Stomach (tissue), 9 donors: ENCODE measurements around the gene FPR3. TPM values are rescaled to one million over a fixed set of nuclear protein-coding genes. Genes with fewer than 3 reads are reported as not detected.

Source experiments
- DNase-seq, 2 donors: peaks; one replicate each; pipeline versions ENCODE4 v3.0.0 to v3.0.0-alpha.2; 2013 to 2019
- H3K27ac ChIP-seq, 5 donors: fragments of 200-600 bp in 4 of 5; sonication (generic) in 4 of 5; one replicate each; pipeline ENCODE4 v1.5.1; 2013 to 2019; ENCODE audit warnings: mild to moderate bottlenecking in 1 of 5, moderate library complexity in 1 of 5
- H3K27me3 ChIP-seq, 3 donors: fragments of 200-600 bp; sonication (generic); one replicate each; pipeline ENCODE4 v1.5.1; 2017 to 2019; ENCODE audit warnings: mixed run types in 1 of 3
- H3K36me3 ChIP-seq, 4 donors: fragments of 200-600 bp; sonication (generic); 1 replicate in 3 of 4; 2 replicates in 1 of 4; pipeline ENCODE4 v1.5.1; 2016 to 2019
- H3K4me1 ChIP-seq, 4 donors: fragments of 200-600 bp; sonication (generic); one replicate each; pipeline ENCODE4 v1.5.1; 2016 to 2019
- H3K4me3 ChIP-seq, 4 donors: fragments of 200-600 bp; sonication (generic) in 3 of 4; one replicate each; pipeline ENCODE4 v1.5.1; 2016 to 2019; ENCODE audit warnings: mild to moderate bottlenecking in 1 of 4
- H3K9me3 ChIP-seq, 4 donors: fragments of 200-600 bp; sonication (generic); one replicate each; pipeline ENCODE4 v1.5.1; 2016 to 2019
- EP300 ChIP-seq: sonication (generic); formaldehyde crosslinking; IDR thresholded peaks from one replicate; pipeline ENCODE4 v1.6.1; 2017; ENCODE audit warnings: antibody characterized with exemption
- POLR2A ChIP-seq, 4 donors: fragments of 450-650 bp; IDR thresholded peaks; one replicate each; pipeline ENCODE4 v1.6.1; 2016; ENCODE audit warnings: antibody characterized with exemption in 4 of 4, control low read depth in 2 of 4, mild to moderate bottlenecking in 1 of 4, moderate library complexity in 1 of 4
- POLR2AphosphoS5 ChIP-seq, 3 donors: sonication (generic); formaldehyde crosslinking; IDR thresholded peaks; one replicate each; pipeline ENCODE4 v1.6.1; 2016; ENCODE audit warnings: antibody characterized with exemption in 3 of 3
- WGBS, 5 donors: extraction: QIAGEN DNeasy Blood & Tissue Kit in 3 of 5; methylation state at CpG; one replicate each; pipeline versions ENCODE4 v1.1.5 to v1.1.7; 2013 to 2018; 5-methylcytosine and 5-hydroxymethylcytosine counted together
- intact Hi-C: fragments of 100-400 bp; cut with DNase I; formaldehyde crosslinking; loops from one replicate; pipeline ENCODE4 v1.15.1; 2023; ENCODE audit warnings: low total_unique reads
- polyA plus RNA-seq, 3 donors: library from polyadenylated mRNA; stranded (reverse); fragments of 200-250 nt; gene quantifications; one replicate each; pipeline ENCODE4 v1.2.3, GENCODE V29; 2013
- total RNA-seq, 5 donors: library from RNA; depleted of rRNA; stranded (reverse); fragments of >200 nt; gene quantifications; one replicate each; pipeline versions ENCODE4 v1.1.0 to v1.2.3, GENCODE V29; 2014 to 2016
- TF ChIP-seq, protein P1 (sequence below), 7 experiments: fragments of 450-650 bp in 4 of 7; fragments of 200-600 bp in 3 of 7; sonication (generic) in 3 of 7; IDR thresholded peaks; one replicate each; pipeline ENCODE4 v1.5.1; 2016 to 2019; ENCODE audit warnings: antibody characterized with exemption in 7 of 7, control low read depth in 2 of 7, mild to moderate bottlenecking in 1 of 7
- donor health status: healthy with polysubstance abuse.
- donor health status: Bipolar disorder and iron deficiency.
- donor health status: healthy.

FPR3 gene
- total and polyA plus RNA-seq, 8 donors = 0.58 to 7.0 (median 2.5) TPM; not detected in 2

DNA sequence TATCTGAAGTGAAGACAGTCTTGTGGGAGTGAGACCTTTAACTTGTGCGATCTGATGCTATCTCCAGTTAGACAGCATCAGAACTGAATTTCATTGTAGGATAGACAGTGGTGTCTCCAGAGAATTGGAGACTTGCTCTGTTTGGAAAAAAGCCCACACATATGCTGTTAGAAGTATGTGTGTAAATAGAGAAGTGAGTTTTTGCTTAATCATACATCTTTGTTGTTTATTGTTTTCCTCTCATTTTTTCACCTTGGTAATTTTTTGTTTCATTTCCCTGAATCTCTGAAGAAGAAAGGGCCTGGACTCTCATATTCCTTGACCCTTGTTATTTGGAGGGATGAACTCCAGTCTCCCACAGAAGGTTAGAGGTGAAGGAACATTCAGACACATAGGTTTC lies 21.8 kb downstream of the FPR3 start:
- intact Hi-C loops = no loop called here
- H3K36me3 ChIP-seq = no peaks in the 10 kb centered on the region
- no peak overlapping the region for H3K27ac ChIP-seq
- no peak for DNase-seq
- WGBS, 5 donors = 94 to 100% (median 98%) methylated on average over 1 of the region's 1 CpG
- TF ChIP-seq, protein P1, sequence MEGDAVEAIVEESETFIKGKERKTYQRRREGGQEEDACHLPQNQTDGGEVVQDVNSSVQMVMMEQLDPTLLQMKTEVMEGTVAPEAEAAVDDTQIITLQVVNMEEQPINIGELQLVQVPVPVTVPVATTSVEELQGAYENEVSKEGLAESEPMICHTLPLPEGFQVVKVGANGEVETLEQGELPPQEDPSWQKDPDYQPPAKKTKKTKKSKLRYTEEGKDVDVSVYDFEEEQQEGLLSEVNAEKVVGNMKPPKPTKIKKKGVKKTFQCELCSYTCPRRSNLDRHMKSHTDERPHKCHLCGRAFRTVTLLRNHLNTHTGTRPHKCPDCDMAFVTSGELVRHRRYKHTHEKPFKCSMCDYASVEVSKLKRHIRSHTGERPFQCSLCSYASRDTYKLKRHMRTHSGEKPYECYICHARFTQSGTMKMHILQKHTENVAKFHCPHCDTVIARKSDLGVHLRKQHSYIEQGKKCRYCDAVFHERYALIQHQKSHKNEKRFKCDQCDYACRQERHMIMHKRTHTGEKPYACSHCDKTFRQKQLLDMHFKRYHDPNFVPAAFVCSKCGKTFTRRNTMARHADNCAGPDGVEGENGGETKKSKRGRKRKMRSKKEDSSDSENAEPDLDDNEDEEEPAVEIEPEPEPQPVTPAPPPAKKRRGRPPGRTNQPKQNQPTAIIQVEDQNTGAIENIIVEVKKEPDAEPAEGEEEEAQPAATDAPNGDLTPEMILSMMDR (IDR thresholded peaks at IDR 0.05) = no peak
- no peak for TF ChIP-seq EP300
- no peak for TF ChIP-seq POLR2AphosphoS5 (IDR thresholded peaks at IDR 0.05)
- no peak for TF ChIP-seq POLR2A (IDR thresholded peaks at IDR 0.05)
- no peaks in the 10 kb centered on the region for H3K4me1 ChIP-seq
- no peak overlapping the region for H3K4me3 ChIP-seq
- peaks cover 0 to 32% (median 25%) of the 10 kb centered on the region in 4 donors for H3K9me3 ChIP-seq
- no peaks in the 10 kb centered on the region for H3K27me3 ChIP-seq

DNA sequence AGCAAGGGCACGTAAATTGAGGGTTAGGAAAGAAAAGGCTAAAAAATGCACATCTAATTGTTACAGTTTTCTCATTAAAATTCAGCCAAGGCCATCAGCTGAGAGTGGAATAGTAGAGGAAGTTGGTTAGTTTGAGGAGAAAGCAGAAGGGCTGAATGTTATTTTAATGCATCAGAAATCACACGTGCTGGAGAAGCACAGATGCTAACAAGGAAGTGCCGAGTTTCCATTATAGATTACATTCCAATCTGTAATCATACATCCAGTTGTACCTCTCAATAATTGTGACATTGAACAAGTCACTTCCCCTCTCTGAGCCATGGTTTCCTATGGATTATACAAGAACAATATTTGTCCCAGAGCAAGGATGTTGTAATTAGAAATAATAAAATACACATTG lies 25.1 kb downstream of the FPR3 start:
- Histone ChIP-seq H3K4me1 (no peaks in the 10 kb centered on the region), H3K9me3 (peaks cover 0 to 37% (median 15%) of the 10 kb centered on the region in 4 donors), H3K36me3 (no peaks in the 10 kb centered on the region), H3K4me3 (no peak overlapping the region), H3K27ac (no peak overlapping the region), H3K27me3 (no peaks in the 10 kb centered on the region)
- intact Hi-C loops = no loop called here
- no peak for TF ChIP-seq POLR2AphosphoS5 (IDR thresholded peaks at IDR 0.05)
- no peak for TF ChIP-seq POLR2A (IDR thresholded peaks at IDR 0.05)
- no peak for TF ChIP-seq EP300
- TF ChIP-seq, protein P1 (IDR thresholded peaks at IDR 0.05) = no peak
- WGBS, 5 donors = 55 to 68% (median 66%) methylated on average over 3 of the region's 3 CpGs
- no peak for DNase-seq

DNA sequence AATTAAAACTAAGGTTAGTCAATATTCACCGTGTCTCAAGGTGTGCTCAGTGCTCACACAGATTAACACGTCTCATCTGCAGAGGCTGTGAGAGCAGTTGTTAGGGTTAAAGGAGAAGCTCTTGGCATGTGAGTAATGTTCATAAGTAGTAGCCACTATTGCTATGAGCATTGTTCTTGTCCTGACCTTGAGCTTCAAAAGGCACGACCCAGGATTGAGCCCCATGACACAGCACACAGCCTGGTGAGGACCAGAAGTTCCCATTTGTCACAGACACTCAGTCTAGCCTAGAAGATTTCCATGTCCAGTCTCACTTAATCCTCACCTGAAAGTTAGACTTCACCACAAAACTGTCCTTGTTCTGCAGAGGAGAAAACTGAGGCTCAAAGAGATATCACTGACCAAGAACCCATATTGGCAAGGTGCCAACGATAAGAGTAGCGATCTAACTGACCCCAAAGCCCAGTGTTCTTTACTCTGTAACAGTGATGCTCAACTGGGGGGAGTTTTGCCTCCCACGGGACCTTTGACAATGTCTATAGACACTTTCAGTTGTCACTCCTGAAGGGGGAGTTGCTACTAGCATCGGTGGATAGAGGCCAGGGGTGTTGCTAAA lies 26.0 kb downstream of the FPR3 start:
- no peak for DNase-seq
- Histone ChIP-seq H3K27me3 (no peaks in the 10 kb centered on the region), H3K27ac (no peak overlapping the region), H3K36me3 (no peaks in the 10 kb centered on the region), H3K9me3 (peaks cover 0 to 40% (median 16%) of the 10 kb centered on the region in 4 donors), H3K4me3 (no peak overlapping the region), H3K4me1 (no peaks in the 10 kb centered on the region)
- intact Hi-C loops = no loop called here
- 57 to 74% (median 68%) methylated on average over 7 of the region's 7 CpGs for WGBS, 5 donors
- no peak for TF ChIP-seq POLR2A (IDR thresholded peaks at IDR 0.05)
- no peak for TF ChIP-seq EP300
- TF ChIP-seq POLR2AphosphoS5 (IDR thresholded peaks at IDR 0.05) = no peak
- TF ChIP-seq, protein P1 (IDR thresholded peaks at IDR 0.05) = no peak

DNA sequence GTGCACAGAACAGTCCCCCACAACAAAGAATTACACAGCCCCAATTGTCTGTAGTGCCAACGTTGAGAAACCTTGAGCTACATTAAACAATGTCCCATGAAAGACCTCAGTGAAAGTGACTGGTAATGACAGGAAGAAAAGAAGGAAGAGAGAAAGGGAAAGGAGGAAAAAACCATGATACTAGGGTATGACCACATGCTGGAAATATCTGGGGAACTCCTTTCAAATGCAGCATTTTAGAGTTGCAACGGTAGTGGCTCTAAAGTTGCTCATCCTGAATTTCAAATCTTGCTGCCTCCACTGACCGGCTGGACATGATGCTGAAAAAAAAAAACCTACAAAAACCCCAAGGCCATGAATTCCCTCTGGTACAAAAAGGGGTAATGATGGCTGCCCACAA lies 26.5 kb downstream of the FPR3 start:
- intact Hi-C loops = no loop called here
- no peaks in the 10 kb centered on the region for H3K36me3 ChIP-seq
- TF ChIP-seq POLR2AphosphoS5 (IDR thresholded peaks at IDR 0.05) = no peak
- no peak for TF ChIP-seq EP300
- TF ChIP-seq, protein P1 (IDR thresholded peaks at IDR 0.05) = no peak
- no peak for TF ChIP-seq POLR2A (IDR thresholded peaks at IDR 0.05)
- WGBS, 5 donors = 68 to 83% (median 73%) methylated on average over 3 of the region's 3 CpGs
- no peaks in the 10 kb centered on the region for H3K27me3 ChIP-seq
- no peak for DNase-seq
- H3K4me1 ChIP-seq = no peaks in the 10 kb centered on the region
- no peak overlapping the region for H3K27ac ChIP-seq
- H3K4me3 ChIP-seq = no peak overlapping the region
- peaks cover 0 to 45% (median 18%) of the 10 kb centered on the region in 4 donors for H3K9me3 ChIP-seq
